ENCODE measurements around the gene LRRC72. TPM values are rescaled to one million over a fixed set of nuclear protein-coding genes. Genes with fewer than 3 reads are reported as not detected.

LRRC72 gene
- total and polyA plus RNA-seq, 9 of the 15 experiments (the other 6 are each of a cell fraction or from before 2014, with no cell fraction given) = 0.10 TPM; not detected in 8

DNA sequence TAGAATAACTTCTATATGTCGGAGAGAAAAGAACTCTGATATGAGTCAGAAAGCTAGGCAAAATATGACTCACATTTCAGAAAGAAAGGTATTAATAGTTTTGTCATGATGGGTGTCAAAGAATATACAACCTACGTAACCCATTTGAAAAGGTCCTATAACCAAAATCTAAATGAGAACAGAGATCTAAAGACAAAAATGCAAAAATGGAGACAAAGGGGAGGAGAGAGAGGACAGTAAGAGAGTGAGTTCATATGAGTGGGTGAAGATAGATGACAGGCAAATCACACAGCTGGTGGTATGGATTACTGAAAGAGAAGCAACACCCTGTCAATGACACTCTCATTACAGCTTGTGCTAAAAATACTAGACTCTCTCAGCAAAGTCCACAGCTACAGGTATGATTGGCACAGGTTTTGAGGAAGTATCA lies 93.4 kb downstream of the LRRC72 start:
- Histone ChIP-seq H3K9me1 (ENCODE audit: control insufficient read depth, insufficient read depth, low read length) (no peaks in the 10 kb centered on the region), H3K9ac (ENCODE audit: insufficient read depth in 1 of 2, low read depth in 2 of 2, low read length in 2 of 2) (no peak overlapping the region), H4K20me1 (replicated peaks; ENCODE audit: control insufficient read depth, insufficient read depth, low read length) (no peaks in the 10 kb centered on the region), H3K9me3 (replicated peaks; ENCODE audit: control insufficient read depth, insufficient read depth, low read depth, low read length) (no peaks in the 10 kb centered on the region), H3K4me3 (no peak overlapping the region), H2AFZ (ENCODE audit: low read depth, low read length) (no peak overlapping the region), H3K36me3 (ENCODE audit: control insufficient read depth, insufficient read depth, low read length) (peaks cover 79% of the 10 kb centered on the region), H3K27me3 (ENCODE audit: control insufficient read depth in 2 of 2, insufficient read depth in 2 of 2, low read length in 2 of 2) (no peaks in the 10 kb centered on the region), H3K27ac (ENCODE audit: extremely low read depth, low read depth, low read length) (no peak overlapping the region), H3K79me2 (ENCODE audit: control insufficient read depth, insufficient read depth, low read length) (no peaks in the 10 kb centered on the region), H3K4me2 (ENCODE audit: insufficient read depth, low read length) (no peak overlapping the region), H3K4me1 (replicated peaks in 1 of 2; ENCODE audit: control insufficient read depth in 2 of 2, insufficient read depth in 2 of 2, low read length in 2 of 2) (peaks cover 0 to 4% of the 10 kb centered on the region in 2 experiments; a peak in 1 of 5 replicates)
- no TSS peak for BruUV-seq (replicated peaks)
- intact Hi-C loops (cut with micrococcal nuclease) (no loop called here), in situ Hi-C loops (cut with MboI) (no loop called here)
- ATAC-seq = no peak
- TF ChIP-seq, protein P1, sequence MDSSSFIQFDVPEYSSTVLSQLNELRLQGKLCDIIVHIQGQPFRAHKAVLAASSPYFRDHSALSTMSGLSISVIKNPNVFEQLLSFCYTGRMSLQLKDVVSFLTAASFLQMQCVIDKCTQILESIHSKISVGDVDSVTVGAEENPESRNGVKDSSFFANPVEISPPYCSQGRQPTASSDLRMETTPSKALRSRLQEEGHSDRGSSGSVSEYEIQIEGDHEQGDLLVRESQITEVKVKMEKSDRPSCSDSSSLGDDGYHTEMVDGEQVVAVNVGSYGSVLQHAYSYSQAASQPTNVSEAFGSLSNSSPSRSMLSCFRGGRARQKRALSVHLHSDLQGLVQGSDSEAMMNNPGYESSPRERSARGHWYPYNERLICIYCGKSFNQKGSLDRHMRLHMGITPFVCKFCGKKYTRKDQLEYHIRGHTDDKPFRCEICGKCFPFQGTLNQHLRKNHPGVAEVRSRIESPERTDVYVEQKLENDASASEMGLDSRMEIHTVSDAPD (CRISPR knock-in tag; IDR thresholded peaks at IDR 0.05) = no peak
- TF ChIP-seq, protein P2, sequence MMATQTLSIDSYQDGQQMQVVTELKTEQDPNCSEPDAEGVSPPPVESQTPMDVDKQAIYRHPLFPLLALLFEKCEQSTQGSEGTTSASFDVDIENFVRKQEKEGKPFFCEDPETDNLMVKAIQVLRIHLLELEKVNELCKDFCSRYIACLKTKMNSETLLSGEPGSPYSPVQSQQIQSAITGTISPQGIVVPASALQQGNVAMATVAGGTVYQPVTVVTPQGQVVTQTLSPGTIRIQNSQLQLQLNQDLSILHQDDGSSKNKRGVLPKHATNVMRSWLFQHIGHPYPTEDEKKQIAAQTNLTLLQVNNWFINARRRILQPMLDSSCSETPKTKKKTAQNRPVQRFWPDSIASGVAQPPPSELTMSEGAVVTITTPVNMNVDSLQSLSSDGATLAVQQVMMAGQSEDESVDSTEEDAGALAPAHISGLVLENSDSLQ (IDR thresholded peaks at IDR 0.05) = peak; percentile 53
- no peak for TF ChIP-seq CREB5 (CRISPR knock-in tag; IDR thresholded peaks at IDR 0.05)
- TF ChIP-seq ZNF436 (CRISPR knock-in tag; IDR thresholded peaks at IDR 0.05) = no peak
- TF ChIP-seq, protein P3, sequence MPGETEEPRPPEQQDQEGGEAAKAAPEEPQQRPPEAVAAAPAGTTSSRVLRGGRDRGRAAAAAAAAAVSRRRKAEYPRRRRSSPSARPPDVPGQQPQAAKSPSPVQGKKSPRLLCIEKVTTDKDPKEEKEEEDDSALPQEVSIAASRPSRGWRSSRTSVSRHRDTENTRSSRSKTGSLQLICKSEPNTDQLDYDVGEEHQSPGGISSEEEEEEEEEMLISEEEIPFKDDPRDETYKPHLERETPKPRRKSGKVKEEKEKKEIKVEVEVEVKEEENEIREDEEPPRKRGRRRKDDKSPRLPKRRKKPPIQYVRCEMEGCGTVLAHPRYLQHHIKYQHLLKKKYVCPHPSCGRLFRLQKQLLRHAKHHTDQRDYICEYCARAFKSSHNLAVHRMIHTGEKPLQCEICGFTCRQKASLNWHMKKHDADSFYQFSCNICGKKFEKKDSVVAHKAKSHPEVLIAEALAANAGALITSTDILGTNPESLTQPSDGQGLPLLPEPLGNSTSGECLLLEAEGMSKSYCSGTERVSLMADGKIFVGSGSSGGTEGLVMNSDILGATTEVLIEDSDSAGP (CRISPR knock-in tag; IDR thresholded peaks at IDR 0.05) = no peak
- no peak for TF ChIP-seq NFE2L1 (tag; IDR thresholded peaks at IDR 0.05; ENCODE audit: borderline replicate concordance, low read depth)
- no peak for TF ChIP-seq TAF7 (tag; IDR thresholded peaks at IDR 0.05)
- TF ChIP-seq CBFA2T3 (IDR thresholded peaks at IDR 0.05) = peak; percentile 4; the same call in 1 of the 2 replicates
- CTCF ChIA-PET (ENCODE audit: low intra/inter-chr PET ratio) = no interaction called here
- no peak for FAIRE-seq
- WGBS (ENCODE audit: insufficient coverage, low coverage, missing lambda C conversion rate) = 86% methylated on average over 2 of the region's 2 CpGs
- no peak for DNase-seq (ENCODE audit: extremely low read depth in 1 of 4, low spot score in 3 of 4)
- POLR2A ChIA-PET = interaction anchor here (0.8 to 1.2 kb wide), 3 partner anchors 11 to 26 kb away, joined by 3 read pairs; partner anchors contain the start of genes ANKMY2 and BZW2
